ENCODE results near the gene WDR72.
A peak's percentile ranks its signal among the peaks of the same experiment; 100 is the strongest.
"Not testable (repeated sequence)": the region's sequence is repeated elsewhere in the genome, so short reads cannot be mapped to it uniquely, and the experiment has no call there.

The WDR72 gene

DNA sequence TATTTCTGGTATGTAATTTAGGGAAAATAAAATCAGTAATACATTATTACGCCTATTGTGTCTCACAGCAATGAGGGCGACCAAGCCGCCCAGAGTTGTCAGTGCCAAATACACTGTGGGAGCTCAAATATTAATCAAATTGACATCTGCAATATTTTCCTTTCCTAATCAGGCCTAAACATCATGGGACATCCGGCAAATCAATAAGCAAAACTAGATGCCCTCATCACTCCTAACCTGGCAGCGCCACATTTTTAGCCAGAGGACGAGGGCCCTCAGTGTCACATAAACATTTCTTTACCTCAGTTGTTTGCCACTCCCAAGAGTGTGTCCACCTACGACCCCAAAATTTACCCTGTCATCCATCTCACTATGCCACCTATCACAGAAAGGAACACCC, 64.1 kb downstream of the WDR72 start:
- no peak for DNase-seq

- no peak for DNase-seq
These were observed 65.0 kb downstream of the WDR72 start for GRCh38 chr15:53694476-53694874.

- no peak for DNase-seq
These were observed 65.6 kb downstream of the WDR72 start for GRCh38 chr15:53693729-53694475.

GRCh38 chr15:53684162-53684561, 75.3 kb downstream of the WDR72 start:
- not testable (repeated sequence) for DNase-seq

- no peak for DNase-seq
These were observed 78.4 kb downstream of the WDR72 start for GRCh38 chr15:53681056-53681455.

- no peak for DNase-seq
These were observed 83.6 kb downstream of the WDR72 start for GRCh38 chr15:53675832-53676231.

DNA sequence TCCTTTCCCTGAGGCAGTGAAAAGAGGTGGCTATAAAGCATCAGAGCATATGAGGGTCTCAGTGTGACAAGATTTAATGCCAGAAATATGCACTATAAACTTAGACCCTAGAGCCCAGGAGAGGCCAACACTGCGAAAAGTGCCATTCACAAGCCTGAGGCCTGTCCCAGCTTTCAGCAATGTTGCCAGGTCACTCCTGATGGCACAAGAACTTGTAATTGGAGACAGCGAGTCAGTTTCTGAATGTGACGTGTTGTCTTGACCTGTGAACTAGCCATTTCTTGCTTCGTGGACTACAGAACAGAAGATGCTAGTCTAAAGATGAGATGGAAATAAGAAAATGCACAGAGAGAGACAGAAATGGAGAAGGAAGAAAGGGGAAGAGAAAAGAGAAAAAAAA, 87.9 kb downstream of the WDR72 start:
- no peak for DNase-seq

DNA sequence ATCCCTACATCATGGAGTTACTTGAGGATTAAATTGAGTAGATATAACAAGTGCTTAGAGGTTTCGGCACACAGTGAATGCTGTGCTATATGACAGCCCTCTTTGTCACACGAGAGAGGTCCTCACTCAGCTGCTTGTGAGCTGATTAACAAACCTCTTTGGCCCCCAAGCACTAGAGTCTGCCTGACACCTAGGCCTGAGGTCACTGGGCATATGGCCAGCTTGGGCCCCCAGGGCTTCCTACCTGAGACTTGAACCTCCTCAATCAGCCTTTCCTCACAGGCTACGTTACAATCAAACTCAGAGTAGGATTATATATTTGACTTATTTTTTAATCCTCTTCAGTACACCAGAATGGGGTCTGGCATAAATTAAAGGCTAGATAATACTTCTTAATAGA, 88.8 kb downstream of the WDR72 start:
- no peak for DNase-seq

DNA sequence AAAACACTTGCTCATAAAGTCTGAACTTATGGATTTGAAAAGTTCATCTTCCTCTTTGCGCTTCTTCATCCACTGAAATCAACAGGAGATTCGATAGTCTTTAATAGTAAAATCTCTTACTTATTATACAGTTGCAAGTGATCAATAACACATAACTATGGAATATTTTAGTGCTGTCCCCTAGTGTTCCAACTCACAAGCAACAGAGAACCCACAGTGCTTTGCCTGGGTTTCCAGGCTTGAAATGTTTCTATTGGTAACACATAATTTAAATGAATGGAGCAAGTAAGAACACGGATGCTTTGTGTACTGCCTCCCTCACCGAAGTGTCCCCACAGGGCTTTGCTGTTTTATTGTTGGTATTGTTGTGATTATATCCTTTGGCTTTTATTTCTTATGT, 93.5 kb downstream of the WDR72 start:
- no peak for DNase-seq

DNA sequence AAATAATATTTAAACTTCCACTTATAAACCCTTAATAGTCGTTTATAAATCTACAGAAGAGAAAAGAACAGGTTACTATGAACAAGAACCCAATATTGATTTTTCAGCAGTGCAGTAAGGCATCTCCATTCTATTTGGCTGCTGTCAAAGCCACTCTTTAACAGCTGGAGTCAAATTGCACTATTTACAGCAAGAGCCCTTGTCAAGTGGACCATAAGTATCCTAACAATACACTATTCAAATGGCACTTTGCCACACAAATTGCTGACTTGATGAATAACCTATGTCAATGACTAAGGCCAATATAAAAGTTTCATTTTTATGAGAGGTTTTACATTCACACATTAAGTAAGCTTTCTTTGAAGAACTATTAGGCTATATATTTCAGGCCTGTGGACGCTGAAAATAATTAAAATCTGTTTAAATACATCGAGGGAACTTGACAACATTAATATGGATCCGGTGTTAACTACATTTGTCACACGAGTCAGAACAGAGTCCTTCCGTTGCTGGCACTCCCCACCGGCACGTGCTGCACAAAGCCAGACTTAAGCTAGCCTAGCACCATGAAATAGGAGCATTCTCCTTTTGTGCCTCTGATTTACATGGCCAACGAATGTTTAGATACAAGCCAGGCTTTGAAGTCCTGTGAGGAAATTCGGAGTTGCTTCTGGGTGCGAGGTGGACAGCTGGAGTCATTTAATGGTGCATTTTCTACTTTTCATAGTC, 100.5 kb downstream of the WDR72 start:
- DNase-seq, result no peak

DNA sequence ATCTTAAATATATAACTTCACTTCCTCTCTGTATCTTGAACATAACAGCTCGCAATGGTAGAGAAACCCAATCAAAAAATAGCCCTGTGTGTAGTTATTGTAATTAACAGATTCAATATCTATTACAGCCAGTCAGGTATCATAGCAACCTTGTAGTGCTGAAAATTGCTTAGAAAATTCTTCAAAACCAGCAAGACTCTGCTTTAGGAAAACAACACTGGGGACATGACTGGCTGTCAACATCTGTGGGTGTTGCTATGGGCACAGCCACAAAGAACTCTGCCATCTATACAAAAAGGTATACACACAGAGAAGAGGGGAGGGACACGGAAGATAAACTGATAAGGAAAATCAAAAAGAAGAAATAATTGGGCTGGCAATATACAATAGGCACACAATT, 101.2 kb downstream of the WDR72 start:
- DNase-seq, result no peak

DNA sequence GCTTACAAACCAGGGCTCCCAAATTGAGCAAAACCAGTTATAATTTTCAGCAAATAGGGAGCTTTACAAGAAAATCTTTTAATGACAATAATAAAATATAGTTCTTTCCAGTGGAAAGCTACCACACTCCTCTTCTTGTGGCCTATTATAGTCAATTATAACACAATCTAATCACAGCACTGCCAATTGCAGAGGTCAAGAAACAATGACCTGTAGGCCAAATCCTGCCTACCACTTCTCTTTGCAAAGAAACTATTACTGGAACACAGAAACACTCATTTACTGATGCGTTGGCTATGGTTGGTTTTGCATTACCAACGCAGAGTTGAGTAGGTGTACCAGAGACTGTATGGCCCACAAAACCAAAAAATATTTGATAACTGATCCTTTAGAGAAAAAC, 110.5 kb downstream of the WDR72 start:
- no peak for DNase-seq

GRCh38 chr15:53644660-53645059, 114.8 kb downstream of the WDR72 start:
- no peak for DNase-seq

DNA sequence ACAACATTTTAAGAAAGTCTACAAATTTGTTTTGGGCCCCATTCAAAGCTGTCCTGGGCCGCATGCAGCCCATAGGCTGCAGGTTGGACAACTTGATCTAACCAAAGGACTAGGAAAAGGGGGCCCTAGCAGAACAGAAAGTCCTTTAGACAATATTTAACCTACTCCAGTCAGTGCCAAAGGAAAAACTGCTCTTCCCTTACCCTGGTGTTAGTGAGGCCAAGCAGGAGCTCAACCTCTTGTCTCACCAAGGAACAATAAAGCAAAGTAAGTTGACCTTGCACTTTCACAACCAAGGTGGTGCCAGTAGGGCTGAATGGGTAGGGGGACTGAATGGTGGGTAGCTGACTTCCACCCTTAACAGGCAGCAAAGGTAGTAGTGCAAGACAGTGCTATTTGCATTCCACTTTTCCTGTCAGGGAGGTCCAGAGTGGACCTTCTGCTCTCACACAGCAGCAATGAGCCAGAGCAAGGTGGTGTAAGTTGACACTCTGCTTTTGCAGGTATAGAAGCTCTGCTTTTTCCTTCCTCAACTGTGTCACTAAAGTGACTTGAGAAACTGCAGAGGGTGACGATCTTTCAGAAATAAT, 124.9 kb downstream of the WDR72 start:
- DNase-seq, result no peak

DNA sequence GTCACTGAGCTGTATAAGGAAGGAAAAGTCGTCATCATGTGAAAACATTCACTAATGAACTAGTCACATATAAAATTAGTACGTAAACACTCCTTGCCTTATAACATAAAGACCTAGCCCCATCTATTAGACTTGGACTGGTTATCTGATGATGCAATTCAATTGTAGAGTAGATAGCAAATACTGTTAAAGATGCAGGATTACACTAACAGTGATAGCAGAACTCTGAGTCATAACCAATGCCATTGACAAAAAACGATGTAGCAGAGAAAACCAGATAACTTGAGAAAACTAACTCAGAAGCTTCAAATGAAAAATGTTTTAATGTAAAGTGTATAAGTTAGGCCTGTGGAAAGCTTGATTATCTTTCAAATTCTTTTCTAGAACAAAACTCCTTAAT, 132.2 kb downstream of the WDR72 start:
- no peak for DNase-seq

DNA sequence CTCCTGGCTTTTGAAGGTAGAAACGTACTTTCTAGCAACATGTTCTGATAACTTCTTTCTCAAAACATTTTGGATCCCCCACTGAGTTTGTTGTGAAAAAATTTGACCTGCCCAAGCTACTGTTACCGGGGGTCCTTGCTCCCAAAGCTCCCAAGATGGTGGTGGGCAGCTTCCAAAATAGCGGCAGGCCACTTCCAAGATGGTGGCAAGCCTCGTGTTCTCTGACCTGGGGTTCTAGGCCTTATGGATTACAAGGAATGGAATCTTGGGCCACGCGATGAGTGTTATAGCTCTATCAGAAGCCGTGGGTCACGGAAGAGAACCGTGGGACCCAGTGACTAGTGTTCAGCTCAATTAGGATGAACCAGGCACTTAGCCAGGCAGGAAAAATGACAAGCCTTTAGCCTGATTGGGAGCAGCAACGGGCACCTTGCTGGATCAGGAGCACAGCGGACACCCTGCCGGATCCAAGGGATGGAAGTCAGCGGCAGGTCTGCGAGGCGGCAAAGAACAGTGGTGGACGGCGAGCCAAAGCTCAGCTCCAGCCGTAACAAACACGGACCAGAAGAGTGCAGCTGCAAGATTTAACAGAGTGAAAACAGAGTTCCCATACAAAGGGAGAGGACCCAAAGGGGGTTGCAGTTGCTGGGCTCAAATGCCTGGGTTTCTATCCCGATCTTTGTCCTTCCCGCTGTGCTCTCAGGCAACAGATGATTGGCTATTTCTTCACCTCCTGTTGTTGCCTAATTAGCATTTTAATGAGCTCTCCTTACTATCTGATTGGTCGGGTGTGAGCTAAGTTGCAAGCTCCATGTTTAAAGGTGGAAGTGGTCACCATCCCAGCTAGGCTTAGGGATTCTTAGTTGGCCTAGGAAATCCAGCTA, 133.3 kb downstream of the WDR72 start:
- no peak for DNase-seq

DNA sequence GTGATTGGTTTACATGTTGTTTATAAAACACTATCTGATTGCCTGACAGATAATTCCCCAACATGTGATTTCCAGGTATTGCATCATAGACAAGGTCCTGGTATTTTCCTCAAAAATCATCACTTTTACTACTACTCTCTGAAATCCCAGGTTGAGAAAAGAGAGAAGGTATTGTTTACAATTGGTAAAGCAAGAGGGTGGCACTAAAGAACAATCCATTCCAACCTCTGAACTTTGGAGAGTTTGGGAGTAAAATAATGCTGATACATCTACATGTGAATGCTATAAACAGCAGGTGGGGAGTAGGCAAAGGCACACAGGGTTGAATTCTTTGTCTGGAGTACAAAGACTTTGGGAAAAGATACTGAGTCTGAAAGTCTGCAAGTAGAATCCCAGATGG, 134.2 kb downstream of the WDR72 start:
- no peak for DNase-seq

GRCh38 chr15:53618461-53618860, 141.0 kb downstream of the WDR72 start:
- DNase-seq, result no peak

DNA sequence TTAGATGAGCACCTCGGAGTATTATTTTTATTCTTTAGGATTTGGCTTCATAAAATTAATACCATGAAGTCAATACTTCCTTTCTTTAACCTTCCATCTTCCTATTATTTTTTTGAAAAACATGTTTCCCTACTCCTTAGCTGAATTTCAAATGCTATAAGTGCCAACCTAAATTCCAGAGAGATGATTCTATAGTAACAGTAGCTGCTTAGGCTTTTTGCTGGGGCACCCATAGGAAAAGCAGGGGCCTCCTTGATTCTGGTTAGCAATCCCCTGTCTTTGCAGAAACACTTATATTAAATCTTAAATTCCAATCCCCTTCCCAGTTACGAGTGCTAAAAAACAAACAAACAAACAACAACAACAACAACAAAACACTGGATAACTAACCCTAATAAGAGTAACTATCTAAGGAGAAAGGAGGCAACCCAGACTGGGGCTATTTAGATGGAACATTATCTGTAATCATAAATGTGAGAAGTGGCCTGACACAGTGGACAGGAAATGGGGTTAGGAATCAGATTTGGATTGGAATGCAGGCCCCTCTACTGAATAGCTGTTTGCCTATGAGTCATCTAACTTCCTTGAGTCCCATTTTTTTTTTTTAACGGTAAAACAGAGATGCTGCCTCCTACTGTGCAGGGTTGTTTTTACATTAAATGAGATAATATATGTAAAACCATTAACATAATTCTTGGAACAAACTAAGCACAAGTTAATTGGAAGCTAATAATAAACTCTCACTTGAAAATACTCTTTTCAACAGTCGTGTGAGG, 148.1 kb downstream of the WDR72 start:
- peak; percentile 44 for DNase-seq

GRCh38 chr15:53591041-53591440, 168.4 kb downstream of the WDR72 start:
- no peak for DNase-seq

- no peak for DNase-seq
These were observed 169.1 kb downstream of the WDR72 start for GRCh38 chr15:53590380-53590779.

- DNase-seq, result peak; percentile 8
These were observed 169.9 kb downstream of the WDR72 start for GRCh38 chr15:53589520-53590057.

All from fibroblast of skin of abdomen (primary cell).